Renal cortex interstitium (tissue), 11 donors: ENCODE data around the gene GRK4. TPM values are rescaled to one million over a fixed set of nuclear protein-coding genes. Genes with fewer than 3 reads are reported as not detected.
"Not testable (repeated sequence)": the region's sequence is repeated elsewhere in the genome, so short reads cannot be mapped to it uniquely, and the experiment has no call there.

Source experiments
- DNase-seq, 11 donors: peaks; one replicate each; pipeline ENCODE4 v3.0.0-alpha.2; 2013; ENCODE audit warnings: low read depth in 9 of 11, low spot score in 4 of 11; ENCODE audit errors: extremely low read depth in 1 of 11
- polyA plus RNA-seq, 3 donors: library from polyadenylated mRNA; unstranded; fragments of 120-200 nt; gene quantifications; one replicate each; pipeline ENCODE4 v1.2.1, GENCODE V29; 2013; ENCODE audit not compliant: insufficient read length in 3 of 3

The GRK4 gene
- polyA plus RNA-seq, 3 donors: 6.2 to 10.0 (median 8.0) TPM

DNA sequence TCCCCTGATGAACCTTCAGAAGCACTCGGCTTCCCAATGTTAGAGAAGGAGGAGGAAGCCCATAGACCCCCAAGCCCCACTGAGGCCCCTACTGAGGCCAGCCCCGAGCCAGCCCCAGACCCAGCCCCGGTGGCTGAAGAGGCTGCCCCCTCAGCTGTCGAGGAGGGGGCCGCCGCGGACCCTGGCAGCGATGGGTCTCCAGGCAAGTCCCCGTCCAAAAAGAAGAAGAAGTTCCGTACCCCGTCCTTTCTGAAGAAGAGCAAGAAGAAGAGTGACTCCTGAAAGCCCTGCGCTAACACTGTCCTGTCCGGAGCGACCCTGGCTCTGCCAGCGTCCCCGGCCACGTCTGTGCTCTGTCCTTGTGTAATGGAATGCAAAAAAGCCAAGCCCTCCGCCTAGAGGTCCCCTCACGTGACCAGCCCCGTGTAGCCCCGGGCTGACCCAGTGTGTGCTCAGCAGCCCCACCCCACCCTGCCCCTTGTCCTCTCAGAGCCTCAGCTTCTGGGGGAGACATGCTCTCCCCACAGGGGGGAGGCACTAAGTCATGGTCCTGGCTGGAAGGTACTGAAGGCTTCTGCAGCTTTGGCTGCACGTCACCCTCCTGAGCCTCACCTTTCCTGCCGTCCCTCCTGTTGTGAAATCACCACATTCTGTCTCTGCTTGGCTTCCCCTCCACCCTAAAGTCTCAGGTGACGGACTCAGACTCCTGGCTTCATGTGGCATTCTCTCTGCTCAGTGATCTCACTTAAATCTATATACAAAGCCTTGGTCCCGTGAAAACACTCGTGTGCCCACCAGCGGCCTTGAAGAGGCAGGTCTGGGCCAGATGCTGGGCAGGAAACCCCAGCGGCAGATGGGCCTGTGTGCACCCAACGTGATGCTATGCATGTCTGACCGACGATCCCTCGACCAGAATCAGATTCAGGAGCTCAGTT is 34.9 kb upstream of the GRK4 start:
- no peak for DNase-seq

DNA sequence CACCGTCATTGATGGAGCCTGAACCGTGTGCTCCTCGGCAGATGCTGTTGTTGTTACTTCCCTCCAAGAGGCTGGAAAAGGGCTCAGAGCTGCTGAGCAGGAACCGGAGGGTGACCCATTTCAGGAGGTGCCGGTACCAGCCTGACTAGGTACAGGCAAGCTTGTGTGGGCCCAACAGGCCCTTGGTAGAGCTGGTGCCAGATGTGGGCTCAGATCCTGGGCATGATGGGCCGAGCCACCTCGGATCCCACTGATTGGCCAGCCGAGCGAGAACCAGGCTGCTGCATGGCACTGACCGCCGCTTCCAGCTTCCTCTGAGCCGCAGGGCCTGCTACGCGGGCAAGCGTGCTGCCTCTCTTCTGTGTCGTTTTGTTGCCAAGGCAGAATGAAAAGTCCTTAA is 33.9 kb upstream of the GRK4 start:
- no peak for DNase-seq

DNA sequence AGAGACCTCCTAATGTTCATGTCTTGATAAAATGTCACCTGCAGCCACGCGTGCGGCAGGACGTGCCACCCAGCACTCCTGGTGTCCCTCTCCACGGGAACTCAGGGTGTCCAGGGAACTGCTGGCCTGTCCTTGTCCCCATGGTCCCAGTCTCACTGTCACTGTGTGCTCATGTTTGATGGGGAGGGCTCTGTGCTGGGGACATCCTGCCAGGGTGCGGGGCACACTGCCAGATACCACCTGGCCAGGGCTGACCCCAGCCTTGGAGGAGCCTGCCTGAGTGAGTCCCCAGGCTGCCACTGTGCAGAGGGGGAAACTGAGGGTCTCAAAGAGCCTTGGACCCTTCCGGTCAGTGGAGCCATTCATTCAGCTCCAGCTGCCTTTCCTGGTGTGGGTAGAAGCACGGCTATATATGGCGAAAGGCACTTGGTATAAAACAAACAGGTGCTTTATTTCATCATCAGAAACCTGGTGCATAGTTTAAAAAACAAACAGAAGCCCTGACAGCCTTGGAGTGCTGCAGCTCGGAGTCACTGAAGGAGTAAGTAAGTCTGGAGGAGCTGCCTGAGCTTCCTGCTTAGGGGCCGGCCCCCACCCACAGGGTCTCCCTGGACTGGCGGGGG is 33.1 kb upstream of the GRK4 start:
- no peak for DNase-seq

DNA sequence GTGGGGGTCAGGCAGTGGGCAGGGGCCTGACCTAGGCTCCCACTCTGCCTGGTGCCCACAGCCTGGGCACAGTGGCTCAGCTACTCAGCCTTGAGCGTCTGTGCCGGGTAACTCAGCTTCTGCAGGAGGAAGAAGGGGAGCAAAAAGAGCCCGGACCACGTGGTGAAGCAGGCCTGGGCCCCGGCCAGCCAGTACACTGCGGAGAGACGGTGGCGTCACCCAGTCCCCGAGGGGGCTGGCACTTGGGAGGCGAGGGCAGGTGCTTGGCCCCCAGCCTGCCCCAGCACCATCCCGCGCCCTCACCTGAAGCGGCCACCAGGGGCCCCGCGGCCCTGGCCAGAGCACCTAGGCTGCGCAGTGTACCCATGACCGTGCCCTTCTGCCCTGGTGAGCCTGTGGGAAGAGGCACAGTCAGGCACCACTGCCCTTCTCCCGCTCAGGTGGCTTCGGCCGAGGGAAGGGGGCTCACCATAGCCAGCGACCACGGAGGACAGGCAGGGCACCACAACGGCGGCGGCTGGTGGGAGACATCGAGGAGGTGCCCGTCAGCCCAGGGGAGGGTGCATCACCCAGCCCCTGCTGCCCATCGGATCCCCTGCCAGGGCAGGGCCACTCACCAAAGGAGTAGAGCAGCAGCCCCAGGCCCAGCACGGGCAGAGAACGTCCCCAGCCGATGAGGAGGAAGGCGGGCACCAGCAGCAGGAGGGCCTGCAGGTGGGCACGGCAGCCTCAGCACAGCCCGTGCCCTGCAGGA is 32.4 kb upstream of the GRK4 start:
- no peak for DNase-seq

DNA sequence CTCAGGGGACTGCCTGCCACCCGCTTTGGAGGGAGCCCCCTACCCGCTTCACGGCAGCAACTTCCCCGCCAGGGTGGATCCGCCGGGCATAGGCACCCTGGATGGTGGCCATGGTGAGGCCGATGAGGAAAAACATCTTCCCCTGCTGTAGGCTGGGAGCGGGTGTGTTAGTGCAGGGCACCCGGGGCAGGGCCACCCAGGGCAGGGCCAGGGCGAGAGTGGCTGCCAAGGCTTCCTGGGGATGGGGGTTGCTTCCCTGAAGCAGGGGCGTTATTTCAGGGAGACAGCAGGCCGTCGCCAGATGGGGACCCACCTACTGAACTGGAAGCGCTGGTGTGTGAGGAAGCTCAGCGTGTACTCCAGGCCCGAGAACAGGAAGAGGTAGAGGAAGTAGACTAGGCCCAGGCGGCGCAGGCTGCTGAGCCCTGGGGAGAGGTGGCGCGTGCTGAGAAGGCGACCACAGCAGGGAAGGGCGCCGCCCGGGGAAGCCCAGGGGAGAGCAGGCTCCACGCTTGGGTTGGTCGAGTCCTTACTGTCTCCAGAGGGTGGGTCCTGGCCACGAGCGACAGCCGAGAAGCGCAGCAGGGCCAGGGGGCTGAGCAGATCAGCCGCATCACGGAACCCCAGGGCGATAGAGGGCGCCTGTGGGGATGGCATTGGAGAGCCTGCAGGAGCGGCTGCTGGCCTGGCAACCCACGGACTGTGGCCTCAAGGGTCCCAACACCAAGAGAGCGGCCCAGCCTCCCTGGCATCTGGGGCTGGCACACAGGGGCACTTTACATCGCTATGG is 31.7 kb upstream of the GRK4 start:
- DNase-seq: no peak

DNA sequence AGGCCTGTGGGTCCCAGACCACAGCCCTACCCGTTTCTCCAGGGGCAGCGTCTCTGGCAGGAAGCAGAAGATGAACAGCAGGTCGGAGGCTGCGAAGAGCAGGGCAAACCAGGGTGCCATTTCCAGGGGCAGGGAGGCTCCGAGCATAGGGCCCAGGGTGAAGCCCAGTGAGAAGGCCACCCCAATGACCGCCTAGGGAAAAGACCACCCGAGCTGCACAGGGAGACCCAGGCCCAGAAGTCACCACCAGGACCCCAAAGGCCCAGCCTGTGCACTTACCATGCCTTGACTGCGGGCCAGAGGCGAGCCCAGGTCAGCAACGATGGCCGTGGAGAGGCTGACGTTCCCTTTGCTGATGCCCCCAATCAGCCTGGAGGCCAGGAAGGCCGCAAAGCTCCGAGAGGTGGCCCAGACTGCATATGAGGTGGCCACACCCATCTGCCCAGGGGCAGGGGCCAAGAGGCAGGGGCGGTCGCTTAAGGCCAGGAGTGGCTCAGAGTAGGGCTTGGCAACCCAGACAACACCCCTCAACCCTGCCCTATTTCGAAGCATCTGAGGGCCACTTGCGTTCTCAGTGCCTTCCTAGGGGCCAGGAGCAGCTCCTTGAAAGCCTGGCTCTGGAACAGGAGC is 30.9 kb upstream of the GRK4 start:
- DNase-seq: no peak

DNA sequence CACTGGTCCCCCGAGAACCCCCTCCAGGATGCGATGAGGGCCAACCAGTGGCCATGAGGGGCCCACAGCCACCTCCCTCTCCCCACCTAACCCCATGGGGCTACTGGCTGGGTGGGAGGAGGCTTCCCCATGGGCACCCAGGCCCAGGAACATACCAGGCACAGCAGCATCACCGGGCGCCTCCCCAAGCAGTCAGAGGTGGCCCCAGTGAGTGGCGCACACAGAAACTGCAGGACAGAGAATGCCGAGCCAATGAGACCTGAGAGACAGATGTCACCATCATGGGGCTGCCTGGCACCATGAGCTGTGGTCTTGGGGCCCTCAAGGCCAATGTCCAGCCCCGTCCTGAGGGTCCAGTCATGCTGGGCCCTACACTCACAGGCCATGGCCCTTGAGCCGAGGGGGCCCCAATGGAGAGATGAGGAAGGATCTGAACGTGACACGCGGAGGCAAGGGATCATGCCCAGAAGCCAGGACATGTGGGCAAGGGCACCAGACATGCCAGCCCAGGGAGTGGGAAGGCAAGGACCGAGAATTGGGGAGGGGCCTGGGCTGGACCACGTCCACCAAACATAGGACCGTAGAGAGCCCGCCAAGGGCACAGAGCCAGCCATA is 30.3 kb upstream of the GRK4 start:
- no peak for DNase-seq

DNA sequence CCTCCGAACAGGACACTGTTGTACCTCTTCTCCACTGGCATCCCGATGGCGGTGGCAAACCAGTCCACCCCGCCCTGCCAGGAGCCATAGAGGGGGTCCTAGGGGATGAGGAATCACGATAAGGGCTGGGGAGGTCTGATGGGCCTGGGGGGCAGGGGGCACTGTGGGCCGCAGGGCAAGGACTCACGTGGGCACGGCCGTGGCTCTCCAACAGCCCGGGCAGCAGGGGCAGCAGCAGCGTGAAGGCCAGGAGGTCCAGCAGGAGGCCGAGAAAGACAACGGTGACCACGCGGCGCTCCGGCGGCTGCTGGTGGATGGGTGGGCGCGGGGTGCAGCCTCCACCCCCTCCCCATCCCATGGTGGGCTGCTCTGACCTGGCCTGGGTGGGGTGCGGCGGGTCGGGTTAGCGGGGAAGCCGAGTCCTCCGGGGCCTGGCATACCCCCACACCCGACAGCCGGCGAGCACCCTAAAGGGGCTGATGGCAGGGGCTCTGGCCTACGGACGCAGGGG is 29.8 kb upstream of the GRK4 start:
- DNase-seq: no peak

DNA sequence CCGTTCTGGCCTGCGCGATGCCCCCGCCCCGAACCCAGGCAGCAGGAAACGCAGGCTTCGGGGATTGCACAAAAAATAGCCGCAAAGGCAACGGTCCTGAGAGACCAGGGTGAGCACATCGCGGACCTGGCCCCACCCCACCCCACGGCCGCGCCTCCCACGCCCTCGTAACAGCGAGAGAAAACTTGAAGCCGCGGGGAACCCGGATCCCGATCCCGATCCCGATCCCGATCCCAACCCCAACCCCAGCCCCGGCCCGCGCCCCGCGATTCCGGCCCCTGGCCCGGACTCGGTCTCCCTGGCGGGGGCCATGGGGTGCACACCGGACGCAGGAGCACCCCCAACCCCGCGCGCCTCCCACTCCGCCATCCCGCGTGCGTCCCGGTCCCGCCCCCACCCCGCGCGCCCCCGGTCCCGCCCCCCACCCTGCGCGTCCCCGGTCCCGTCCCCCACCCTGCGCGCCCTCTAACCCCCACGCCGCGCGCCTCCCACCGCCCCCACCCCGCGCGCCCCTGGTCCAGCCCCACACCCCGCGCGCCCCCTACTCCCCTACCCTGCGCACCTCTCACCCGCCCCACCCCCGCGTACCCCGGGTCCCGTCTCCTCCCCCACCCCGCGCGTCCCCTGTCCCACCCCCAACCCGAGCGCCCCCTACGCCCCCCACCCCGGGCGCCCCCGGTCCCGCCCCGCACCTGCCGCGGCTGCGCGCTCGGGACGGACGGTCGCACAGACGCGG is 29.1 kb upstream of the GRK4 start:
- no peak for DNase-seq

DNA sequence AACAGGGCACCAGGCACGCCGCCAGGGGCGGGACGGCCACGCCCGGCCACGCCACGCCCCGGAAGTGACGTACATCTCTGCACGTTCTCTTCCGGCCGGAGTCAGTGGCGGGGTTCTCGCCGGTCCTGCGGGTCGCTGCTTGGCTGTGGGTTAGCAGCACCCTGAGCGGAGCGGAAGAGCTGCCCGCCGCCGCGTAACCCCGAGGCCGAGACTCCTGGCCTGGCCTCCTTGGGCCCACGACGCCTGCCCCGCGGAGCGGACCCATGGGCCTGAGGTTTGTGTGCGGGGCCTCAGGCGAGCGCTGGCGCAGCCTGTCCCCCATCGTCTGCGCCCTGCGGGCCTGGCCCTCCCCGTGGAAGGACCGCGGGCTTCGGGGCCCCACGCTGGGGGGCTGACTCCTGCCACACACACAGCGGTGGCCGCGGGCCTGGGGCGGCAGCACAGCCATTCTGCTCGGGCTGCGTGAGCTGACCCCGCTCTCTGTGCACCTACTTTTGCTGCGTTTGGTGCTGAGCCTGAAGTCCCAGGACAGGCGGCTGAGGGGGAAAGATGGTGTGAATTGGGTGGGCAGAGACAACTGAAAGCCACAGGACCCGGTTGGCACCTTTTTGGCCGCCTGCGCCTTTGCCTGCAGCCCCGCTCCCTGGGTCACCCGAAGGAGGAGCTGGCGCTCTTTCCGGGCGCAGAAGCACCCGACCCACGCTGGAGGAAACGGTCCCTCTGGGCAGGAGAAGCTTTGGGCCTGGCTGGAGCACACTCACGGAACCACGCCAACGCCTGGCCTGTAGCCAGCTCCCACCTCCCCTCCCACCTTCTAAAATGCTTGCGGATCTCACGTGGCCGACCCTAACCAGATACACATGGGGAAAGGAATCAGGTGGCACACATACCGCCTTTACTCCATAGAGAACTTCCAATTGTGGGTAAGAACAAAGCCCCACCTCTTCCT is 28.3 kb upstream of the GRK4 start:
- DNase-seq: peak; percentile 74 to 91 (median 86)

DNA sequence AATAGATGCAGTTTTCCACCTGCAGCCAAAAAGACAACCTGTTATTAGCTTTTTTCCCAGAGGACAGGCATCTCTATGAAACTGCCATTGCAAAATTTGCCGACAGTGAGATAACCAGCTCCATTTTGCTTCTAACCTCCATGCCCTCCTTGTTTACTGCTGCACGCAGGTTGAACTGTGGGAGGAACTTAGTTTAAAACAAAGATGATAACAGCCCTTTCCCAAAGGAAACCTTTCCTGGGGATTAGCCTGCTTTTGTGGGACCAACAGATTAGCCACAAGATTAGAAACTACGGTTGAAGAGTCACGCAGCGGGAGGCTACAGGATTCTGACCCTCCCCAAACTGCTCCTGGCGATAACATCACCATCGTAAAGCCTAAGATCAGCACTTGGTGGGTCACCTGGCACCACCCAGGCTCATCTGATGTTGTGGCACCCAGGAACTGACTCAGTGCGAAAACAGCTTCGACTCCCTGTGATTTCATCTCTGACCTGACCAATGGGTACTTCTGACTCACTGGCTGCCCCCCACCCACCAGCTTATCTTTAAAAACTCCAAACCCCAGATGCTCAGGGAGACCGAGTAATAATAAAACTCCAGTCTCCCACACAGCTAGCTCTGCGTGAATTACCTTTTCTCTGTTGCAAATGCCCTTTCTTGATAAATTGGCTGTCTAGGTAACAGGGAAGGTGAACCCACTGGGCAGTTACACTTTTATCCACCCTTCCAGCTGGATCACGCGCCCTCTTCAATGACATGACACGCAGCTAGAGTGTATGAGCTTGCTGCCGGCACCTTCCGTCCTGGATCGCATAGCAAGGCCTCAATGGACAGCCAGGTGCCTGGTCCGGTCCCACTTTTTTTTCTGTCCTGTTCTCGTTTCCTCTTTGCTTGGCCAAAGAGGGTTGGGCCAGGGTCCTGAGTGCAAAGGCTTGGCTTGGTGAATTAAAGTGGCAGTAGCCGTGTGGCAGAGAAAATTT is 27.3 kb upstream of the GRK4 start:
- DNase-seq: no peak

DNA sequence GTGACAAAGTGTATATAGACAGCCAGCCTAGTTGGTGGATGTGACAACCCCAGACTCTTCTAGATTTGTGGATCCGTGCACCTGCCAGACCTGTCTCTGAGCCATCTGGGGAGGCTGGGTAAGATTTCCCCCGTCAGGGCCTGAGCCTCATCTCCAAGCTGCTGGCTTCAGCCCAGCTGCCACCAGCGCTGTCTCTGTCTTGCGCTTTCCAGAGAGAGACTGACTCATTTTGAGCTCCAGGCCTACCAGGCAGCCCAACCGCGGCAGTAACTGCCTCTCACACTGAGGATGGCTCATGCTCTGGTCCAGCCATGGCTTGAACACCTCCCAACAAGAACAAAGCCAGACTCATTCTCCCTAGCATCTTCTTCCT is 26.6 kb upstream of the GRK4 start:
- no peak for DNase-seq

DNA sequence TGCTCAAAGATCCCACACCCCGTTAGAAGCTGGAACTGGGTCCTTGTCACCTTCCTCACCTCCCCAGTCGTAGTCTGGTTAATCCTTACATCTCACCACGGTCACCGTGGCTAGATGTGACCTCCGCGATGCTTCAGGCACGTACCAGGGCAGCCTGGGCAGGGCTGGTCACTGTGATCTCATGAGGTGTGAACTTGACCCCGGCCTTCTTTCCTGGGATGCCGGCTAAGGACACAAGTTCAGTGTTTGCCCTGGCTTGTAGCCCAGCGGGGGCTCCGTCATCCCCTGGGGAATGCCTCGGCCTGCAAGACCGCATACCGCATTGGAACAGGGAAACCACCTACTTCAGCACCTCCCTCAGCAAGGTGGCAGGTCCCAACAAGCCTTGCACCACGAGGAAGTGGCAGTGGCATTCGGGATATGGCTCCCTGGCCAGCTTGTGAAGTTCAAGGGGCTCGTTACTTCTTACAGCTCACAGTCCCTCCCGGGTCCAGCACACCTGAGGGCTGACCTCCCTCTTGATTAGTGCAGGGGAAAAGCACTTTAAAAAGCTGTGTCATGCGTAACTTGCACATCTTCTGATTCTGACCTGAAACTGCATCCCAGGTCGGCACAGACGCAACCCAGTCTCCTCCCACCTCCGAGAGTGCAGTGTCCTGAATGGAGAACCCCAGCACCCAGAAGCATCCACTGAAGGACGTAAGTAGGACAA is 26.1 kb upstream of the GRK4 start:
- DNase-seq: no peak

DNA sequence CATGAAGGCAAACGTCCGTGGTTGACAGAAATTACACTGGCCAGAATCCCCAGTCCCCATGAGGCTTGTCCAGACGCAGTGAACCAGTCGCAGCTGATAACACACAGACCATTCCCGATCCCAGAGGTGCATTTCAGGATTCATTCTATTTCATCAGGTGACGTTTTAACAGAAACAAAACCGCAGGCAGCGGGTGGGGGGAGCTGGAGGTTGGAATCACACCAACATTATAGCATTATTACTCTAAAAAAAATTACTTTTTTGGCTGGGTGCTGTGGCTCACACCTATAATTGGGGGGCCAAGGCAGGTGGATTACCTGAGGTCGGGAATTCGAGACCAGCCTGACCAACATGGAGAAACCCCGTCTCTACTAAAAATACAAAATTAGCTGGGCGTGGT is 25.4 kb upstream of the GRK4 start:
- DNase-seq: no peak

DNA sequence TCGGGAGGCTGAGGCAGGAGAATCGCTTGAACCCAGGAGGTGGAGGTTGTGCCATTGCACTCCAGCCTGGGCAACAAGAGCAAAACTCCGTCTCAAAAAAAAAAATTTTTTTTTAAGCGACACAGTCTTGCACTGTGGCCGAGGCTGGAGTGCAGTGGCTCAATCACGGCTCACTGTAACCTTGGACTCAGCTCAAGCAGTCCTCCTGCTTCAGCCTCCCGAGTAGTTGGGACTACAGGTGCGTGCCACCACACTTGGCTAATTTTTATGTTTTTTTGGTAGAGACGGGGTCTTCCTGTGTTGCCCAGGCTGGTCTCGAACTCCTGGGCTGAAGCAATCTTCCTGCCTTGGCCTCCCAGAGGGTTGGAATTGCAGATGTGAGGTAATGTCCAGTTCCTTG is 25.0 kb upstream of the GRK4 start:
- not testable (repeated sequence) for DNase-seq
